AG04450 (cell line): ENCODE data around the gene SMAP1. TPM values are rescaled to one million over a fixed set of nuclear protein-coding genes. Genes with fewer than 3 reads are reported as not detected.
A peak's percentile ranks its signal among the peaks of the same experiment; 100 is the strongest.

Experiments
- CTCF ChIA-PET: fragments of 300-600, 350-600 bp; formaldehyde crosslinking; extraction: SDS; loops from one replicate; lab custom pipeline; 2022; ENCODE audit warnings: antibody characterized with exemption, inconsistent platforms; lab: Charles Lee
- POLR2A ChIA-PET: fragments of 350-600 bp; formaldehyde crosslinking; extraction: SDS; loops from one replicate; lab custom pipeline; 2021; ENCODE audit warnings: antibody characterized with exemption, inconsistent platforms; lab: Yijun Ruan, JAX
- DNase-seq: peaks from one replicate; pipeline ENCODE4 v3.0.0-alpha.2; 2011; ENCODE audit warnings: low read depth, low spot score
- H3K27ac ChIP-seq: one replicate; pipeline ENCODE4 v1.5.1; 2012; ENCODE audit warnings: low read depth, low read length, control low read depth
- H3K27me3 ChIP-seq: one replicate; pipeline ENCODE4 v1.6.0; 2012; ENCODE audit warnings: low read length; ENCODE audit not compliant: control insufficient read depth, insufficient read depth
- H3K4me3 ChIP-seq: 2 replicates; pipeline ENCODE4 v1.5.1; 2011; ENCODE audit warnings: mild to moderate bottlenecking, low read depth, low read length, control low read depth
- H3K9me3 ChIP-seq: 2 replicates; pipeline ENCODE4 v1.5.1; 2012; ENCODE audit warnings: low read length; ENCODE audit not compliant: control insufficient read depth, insufficient read depth
- CTCF ChIP-seq: IDR thresholded peaks from 2 replicates; pipeline ENCODE4 v1.5.1; 2011; ENCODE audit warnings: low read depth, low read length, control low read depth, inconsistent platforms
- polyA plus RNA-seq: library from polyadenylated mRNA; depleted of rRNA; stranded (reverse); fragments of >200 nt; gene quantifications from 2 replicates; pipeline ENCODE4 v1.2.3, GENCODE V29; 2011

SMAP1 gene
- polyA plus RNA-seq, 1 experiment, result 25.0 TPM

- POLR2A ChIA-PET, result no interaction called here
- CTCF ChIA-PET, result interaction anchor here (0.7 to 4.3 kb wide), 20 partner anchors 8 to 465 kb away, joined by 3 to 29 read pairs (median 8); no protein-coding TSS in a partner anchor
- DNase-seq, result no peak
- H3K27me3 ChIP-seq, result no peaks in the 10 kb centered on the region
- TF ChIP-seq CTCF, result no peak
- H3K27ac ChIP-seq, result no peak overlapping the region
- no peak overlapping the region for H3K4me3 ChIP-seq
- no peaks in the 10 kb centered on the region for H3K9me3 ChIP-seq
Observed at GRCh38 chr6:70685494-70686180, 18.0 kb downstream of the SMAP1 start.

GRCh38 chr6:70686548-70687133, 19.0 kb downstream of the SMAP1 start:
- ChIA-PET POLR2A (interaction anchor here (1.0 to 1.4 kb wide), 2 partner anchors 19 to 273 kb away, joined by 3 read pairs; partner anchors contain the start of genes FAM135A and SMAP1), CTCF (interaction anchor here (0.6 to 4.3 kb wide), 32 partner anchors 9 to 466 kb away, joined by 3 to 29 read pairs (median 5); no protein-coding TSS in a partner anchor)
- Histone ChIP-seq H3K9me3 (no peaks in the 10 kb centered on the region), H3K27me3 (no peaks in the 10 kb centered on the region), H3K27ac (no peak overlapping the region), H3K4me3 (no peak overlapping the region)
- no peak for DNase-seq
- TF ChIP-seq CTCF, result peak; percentile 64

- Histone ChIP-seq H3K27me3 (no peaks in the 10 kb centered on the region), H3K27ac (no peak overlapping the region), H3K9me3 (no peaks in the 10 kb centered on the region), H3K4me3 (no peak overlapping the region)
- TF ChIP-seq CTCF, result no peak
- no peak for DNase-seq
- ChIA-PET POLR2A (no interaction called here), CTCF (interaction anchor here (0.6 to 1.0 kb wide), 2 partner anchors 186 to 262 kb away, joined by 4 to 5 read pairs; no protein-coding TSS in a partner anchor)
Observed at GRCh38 chr6:70693887-70694286, 26.2 kb downstream of the SMAP1 start.

GRCh38 chr6:70694371-70694770, 26.7 kb downstream of the SMAP1 start:
- TF ChIP-seq CTCF, result no peak
- no peak for DNase-seq
- POLR2A ChIA-PET, result no interaction called here
- H3K27me3 ChIP-seq, result no peaks in the 10 kb centered on the region
- no peak overlapping the region for H3K4me3 ChIP-seq
- no peaks in the 10 kb centered on the region for H3K9me3 ChIP-seq
- no peak overlapping the region for H3K27ac ChIP-seq
- CTCF ChIA-PET, result interaction anchor here (0.6 to 1.0 kb wide), 2 partner anchors 186 to 261 kb away, joined by 4 to 5 read pairs; no protein-coding TSS in a partner anchor
